GM12878 (cell line): Measurements from ENCODE around the gene ABHD6. TPM values are rescaled to one million over a fixed set of nuclear protein-coding genes. Genes with fewer than 3 reads are reported as not detected.

Experiments used
- ATAC-seq: fragments of 200-7000 bp; cut with Tn5 transposase; 3 replicates; pipeline ENCODE4 v1.9.1; 2020; ENCODE audit warnings: mild to moderate bottlenecking, moderate library complexity
- BruUV-seq: library from RNA; stranded (reverse); fragments of 400-500 nt; replicated peaks from 2 replicates; lab custom pipeline; 2021; lab: Mats Ljungman, UMichigan
- CTCF ChIA-PET: fragments of 300-600 bp; sonication (Branson Sonifier 250); formaldehyde crosslinking; extraction: SDS; loops from one replicate; lab custom pipeline; 2021; ENCODE audit warnings: inconsistent platforms; lab: Yijun Ruan, JAX
- POLR2A ChIA-PET: fragments of 350-600 bp; formaldehyde crosslinking; extraction: SDS; loops from one replicate; lab custom pipeline; 2021; ENCODE audit warnings: inconsistent platforms; lab: Charles Lee
- RAD21 ChIA-PET: fragments of 300-600 bp; sonication (Branson Sonifier 250); formaldehyde crosslinking; loops from one replicate; lab custom pipeline; 2023; ENCODE audit warnings: antibody characterized with exemption; ENCODE audit not compliant: unreplicated experiment; lab: Charles Lee
- SMC1A ChIA-PET: fragments of 300-600 bp; sonication (Branson Sonifier 250); formaldehyde crosslinking; loops from one replicate; lab custom pipeline; 2023; ENCODE audit not compliant: unreplicated experiment, uncharacterized antibody; lab: Charles Lee
- DNase-seq: peaks from one replicate; pipeline ENCODE4 v3.0.0-alpha.2; 2011; ENCODE audit warnings: low read depth, low spot score
- FAIRE-seq: peaks from 3 replicates; lab custom pipeline; 2011; peaks lifted over from hg19 to GRCh38; lab: Jason Lieb, UNC
- H2AFZ ChIP-seq: 2 replicates; pipeline ENCODE4 v1.6.0; 2011; ENCODE audit warnings: low read depth, low read length, control low read depth; ENCODE audit not compliant: control insufficient read depth
- H3K27ac ChIP-seq: 2 replicates; pipeline ENCODE4 v1.5.1; 2011; ENCODE audit warnings: control low read depth; ENCODE audit not compliant: control insufficient read depth, insufficient read depth
- H3K27me3 ChIP-seq, 2 experiments: replicated peaks in 1 of 2; 2 replicates each; pipeline versions ENCODE4 v1.6.0 to v1.6.1; 2011; ENCODE audit warnings: low read length in 1 of 2; ENCODE audit not compliant: control insufficient read depth in 2 of 2, insufficient read depth in 2 of 2
- H3K36me3 ChIP-seq, 2 experiments: 2 replicates each; pipeline ENCODE4 v1.5.1; 2011; ENCODE audit warnings: low read length in 1 of 2; ENCODE audit not compliant: control insufficient read depth in 2 of 2, insufficient read depth in 2 of 2
- H3K4me1 ChIP-seq: 2 replicates; pipeline ENCODE4 v1.6.1; 2011; ENCODE audit warnings: mild to moderate bottlenecking, low read length, moderate library complexity, mixed read lengths; ENCODE audit not compliant: control insufficient read depth, insufficient read depth
- H3K4me2 ChIP-seq: 2 replicates; pipeline ENCODE4 v1.6.0; 2011; ENCODE audit warnings: control low read depth; ENCODE audit not compliant: control insufficient read depth, insufficient read depth
- H3K4me3 ChIP-seq: fragments of 200-600 bp; sonication (generic); 2 replicates; pipeline ENCODE4 v1.5.1; 2016
- H3K79me2 ChIP-seq: 2 replicates; pipeline ENCODE4 v1.6.0; 2011; ENCODE audit warnings: low read length; ENCODE audit not compliant: control insufficient read depth, insufficient read depth
- H3K9ac ChIP-seq: 2 replicates; pipeline ENCODE4 v1.8.0; 2011; ENCODE audit warnings: low read length, control low read depth, mixed read lengths; ENCODE audit not compliant: control insufficient read depth, insufficient read depth
- H3K9me3 ChIP-seq: replicated peaks from 3 replicates; pipeline ENCODE4 v1.5.1; 2011; ENCODE audit warnings: mild to moderate bottlenecking, low read length; ENCODE audit not compliant: control insufficient read depth, insufficient read depth
- H4K20me1 ChIP-seq: 2 replicates; pipeline ENCODE4 v1.6.0; 2011; ENCODE audit not compliant: control insufficient read depth, insufficient read depth
- BCL11A ChIP-seq: IDR thresholded peaks from 2 replicates; pipeline ENCODE4 v1.6.1; 2011; ENCODE audit warnings: low read depth, low read length
- CEBPB ChIP-seq, 2 experiments: fragments of 150-350 bp in 1 of 2; IDR thresholded peaks; 2 replicates each; pipeline ENCODE4 v1.6.1; 2012 to 2014; ENCODE audit warnings: low read depth in 2 of 2, low read length in 2 of 2, borderline replicate concordance in 1 of 2, inconsistent platforms in 1 of 2
- FOS ChIP-seq: IDR thresholded peaks from 3 replicates; pipeline ENCODE4 v1.6.1; 2011; ENCODE audit warnings: borderline replicate concordance; ENCODE audit not compliant: insufficient read length; ENCODE audit errors: extremely low read depth
- HCFC1 ChIP-seq: fragments of 150-350 bp; IDR thresholded peaks from 2 replicates; pipeline ENCODE4 v1.6.1; 2014; ENCODE audit warnings: low read length
- MTA2 ChIP-seq: fragments of 450-650 bp; IDR thresholded peaks from 2 replicates; pipeline ENCODE4 v1.6.1; 2016; ENCODE audit warnings: low read depth, mild to moderate bottlenecking, moderate library complexity
- NR2F1 ChIP-seq: fragments of 450-650 bp; conservative IDR thresholded peaks from 2 replicates; pipeline ENCODE4 v1.6.1; 2017; ENCODE audit warnings: mild to moderate bottlenecking
- POLR2AphosphoS5 ChIP-seq: IDR thresholded peaks from 2 replicates; pipeline ENCODE4 v1.6.1; 2011; ENCODE audit warnings: mild to moderate bottlenecking, low read length, inconsistent platforms
- RAD51 ChIP-seq: fragments of 450-650 bp; IDR thresholded peaks from 2 replicates; pipeline ENCODE4 v1.6.1; 2016; ENCODE audit warnings: moderate library complexity, mild to moderate bottlenecking, inconsistent platforms
- RELA ChIP-seq: fragments of 450-650 bp; IDR thresholded peaks from 2 replicates; pipeline ENCODE4 v1.8.0; 2014; ENCODE audit warnings: borderline replicate concordance; ENCODE audit not compliant: partially characterized antibody
- WRNIP1 ChIP-seq: IDR thresholded peaks from 2 replicates; pipeline ENCODE4 v1.6.1; 2011; ENCODE audit warnings: low read depth, low read length, improper control_type of control experiment, borderline replicate concordance
- YY1 ChIP-seq: IDR thresholded peaks from 2 replicates; pipeline ENCODE4 v1.6.1; 2011; ENCODE audit warnings: low read depth, mild to moderate bottlenecking, low read length
- WGBS: methylation state at CpG from one replicate; pipeline ENCODE4 v1.1.6; 2016; ENCODE audit warnings: low lambda C conversion rate; ENCODE audit not compliant: insufficient replicate concordance, insufficient coverage; ENCODE audit errors: missing lambda C conversion rate; 5-methylcytosine and 5-hydroxymethylcytosine counted together
- in situ Hi-C: fragments of 300-500 bp; cut with MboI; formaldehyde crosslinking; loops from 9 replicates; pipeline ENCODE4 v1.14.3; 2018; ENCODE audit warnings: mixed read lengths
- intact Hi-C: fragments of 100-400 bp; cut with micrococcal nuclease; formaldehyde crosslinking; loops from one replicate; pipeline ENCODE4 v1.14.2; 2022; ENCODE audit not compliant: unreplicated experiment
- polyA plus RNA-seq, 11 experiments: library from polyadenylated mRNA; depleted of rRNA in 4 of 11; unstranded in 6 of 11; stranded (reverse) in 5 of 11; fragments of >200 nt; fragmentation: Nextera tagmentation in 4 of 11; fragmentation: Illumina TruSeq in 1 of 11; extraction: Ambion mirVana in 4 of 11; extraction: Trizol in 1 of 11; gene quantifications; 1 replicate in 1 of 11; 2 replicates in 10 of 11; pipeline versions ENCODE4 v1.2.1 to v1.2.3, GENCODE V29; 2011 to 2016; ENCODE audit warnings: inconsistent platforms in 2 of 11, missing spikeins in 2 of 11, low read depth in 1 of 11
- total RNA-seq, 4 experiments: library from RNA; depleted of rRNA in 3 of 4; stranded (reverse); fragments of >200 nt in 3 of 4; fragmentation: Illumina TruSeq in 1 of 4; extraction: Trizol in 1 of 4; gene quantifications; 2 replicates each; pipeline versions ENCODE4 v1.2.1 to v1.2.3, GENCODE V29; 2013 to 2021
- TF ChIP-seq, protein P1 (sequence below): fragments of 450-650 bp; IDR thresholded peaks from 2 replicates; pipeline ENCODE4 v1.6.1; 2017; ENCODE audit warnings: mild to moderate bottlenecking, moderate library complexity
- TF ChIP-seq, protein P2 (sequence below): IDR thresholded peaks from 2 replicates; pipeline ENCODE4 v1.6.1; 2012; ENCODE audit warnings: low read depth, low read length, improper control_type of control experiment
- TF ChIP-seq, protein P3 (sequence below): fragments of 450-650 bp; IDR thresholded peaks from 2 replicates; pipeline ENCODE4 v1.6.1; 2018; ENCODE audit warnings: borderline replicate concordance, mild to moderate bottlenecking; ENCODE audit not compliant: partially characterized antibody
- TF ChIP-seq, protein P4 (sequence below): fragments of 450-650 bp; IDR thresholded peaks from 2 replicates; pipeline ENCODE4 v1.6.1; 2014; ENCODE audit warnings: mild to moderate bottlenecking

The ABHD6 gene
- total and polyA plus RNA-seq, 10 of the 15 experiments (the other 5 are each of a cell fraction or from before 2014, with no cell fraction given), result 1.4 to 33.2 (median 3.2) TPM

DNA sequence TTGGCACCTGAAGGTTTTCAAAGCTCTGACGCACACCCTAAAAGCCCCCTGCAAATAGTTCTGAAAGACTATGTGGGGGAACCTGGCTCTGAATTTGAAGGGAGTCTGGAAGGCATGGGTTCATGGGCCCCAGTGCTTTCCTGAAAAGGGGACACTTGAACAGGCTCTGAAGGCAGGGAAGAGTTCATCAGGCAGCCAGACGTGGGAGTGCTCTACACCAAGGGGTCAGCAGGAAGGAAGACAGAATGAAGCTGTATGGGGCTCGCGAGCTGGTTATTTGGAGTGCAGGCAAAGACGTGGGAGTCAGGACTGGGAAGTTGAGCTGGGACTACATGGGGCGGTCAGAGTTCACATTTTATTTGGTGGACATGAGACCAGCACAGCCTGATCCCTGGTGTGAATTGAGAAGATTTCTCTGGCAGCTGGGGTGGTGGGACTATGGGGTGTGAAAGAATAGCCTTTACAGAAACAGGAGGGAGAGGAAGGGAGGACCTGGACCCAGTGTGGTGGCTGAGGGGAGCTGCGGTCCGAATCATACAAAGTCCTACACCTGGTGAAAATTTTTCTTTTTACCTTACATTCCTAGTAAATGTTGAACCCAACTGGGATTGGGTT, 12.6 kb downstream of the ABHD6 start:
- CTCF ChIA-PET, result interaction anchor here (0.8 to 2.6 kb wide), 6 partner anchors 10 to 56 kb away, joined by 3 to 8 read pairs (median 4); partner anchors contain the start of genes ABHD6, HTD2 and RPP14
- intact Hi-C loops, result no loop called here
- TF ChIP-seq, protein P1, sequence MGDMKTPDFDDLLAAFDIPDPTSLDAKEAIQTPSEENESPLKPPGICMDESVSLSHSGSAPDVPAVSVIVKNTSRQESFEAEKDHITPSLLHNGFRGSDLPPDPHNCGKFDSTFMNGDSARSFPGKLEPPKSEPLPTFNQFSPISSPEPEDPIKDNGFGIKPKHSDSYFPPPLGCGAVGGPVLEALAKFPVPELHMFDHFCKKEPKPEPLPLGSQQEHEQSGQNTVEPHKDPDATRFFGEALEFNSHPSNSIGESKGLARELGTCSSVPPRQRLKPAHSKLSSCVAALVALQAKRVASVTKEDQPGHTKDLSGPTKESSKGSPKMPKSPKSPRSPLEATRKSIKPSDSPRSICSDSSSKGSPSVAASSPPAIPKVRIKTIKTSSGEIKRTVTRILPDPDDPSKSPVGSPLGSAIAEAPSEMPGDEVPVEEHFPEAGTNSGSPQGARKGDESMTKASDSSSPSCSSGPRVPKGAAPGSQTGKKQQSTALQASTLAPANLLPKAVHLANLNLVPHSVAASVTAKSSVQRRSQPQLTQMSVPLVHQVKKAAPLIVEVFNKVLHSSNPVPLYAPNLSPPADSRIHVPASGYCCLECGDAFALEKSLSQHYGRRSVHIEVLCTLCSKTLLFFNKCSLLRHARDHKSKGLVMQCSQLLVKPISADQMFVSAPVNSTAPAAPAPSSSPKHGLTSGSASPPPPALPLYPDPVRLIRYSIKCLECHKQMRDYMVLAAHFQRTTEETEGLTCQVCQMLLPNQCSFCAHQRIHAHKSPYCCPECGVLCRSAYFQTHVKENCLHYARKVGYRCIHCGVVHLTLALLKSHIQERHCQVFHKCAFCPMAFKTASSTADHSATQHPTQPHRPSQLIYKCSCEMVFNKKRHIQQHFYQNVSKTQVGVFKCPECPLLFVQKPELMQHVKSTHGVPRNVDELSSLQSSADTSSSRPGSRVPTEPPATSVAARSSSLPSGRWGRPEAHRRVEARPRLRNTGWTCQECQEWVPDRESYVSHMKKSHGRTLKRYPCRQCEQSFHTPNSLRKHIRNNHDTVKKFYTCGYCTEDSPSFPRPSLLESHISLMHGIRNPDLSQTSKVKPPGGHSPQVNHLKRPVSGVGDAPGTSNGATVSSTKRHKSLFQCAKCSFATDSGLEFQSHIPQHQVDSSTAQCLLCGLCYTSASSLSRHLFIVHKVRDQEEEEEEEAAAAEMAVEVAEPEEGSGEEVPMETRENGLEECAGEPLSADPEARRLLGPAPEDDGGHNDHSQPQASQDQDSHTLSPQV, result no peak
- TF ChIP-seq HCFC1 (no peak), NR2F1 (no peak), FOS (no peak), RAD51 (no peak), WRNIP1 (no peak), YY1 (no peak), BCL11A (no peak), CEBPB (IDR thresholded peaks at IDR 0.05; ENCODE audit: borderline replicate concordance in 1 of 2, low read depth in 2 of 2, low read length in 2 of 2) (no peak), POLR2AphosphoS5 (no peak), MTA2 (no peak), RELA (no peak)
- TF ChIP-seq, protein P2, sequence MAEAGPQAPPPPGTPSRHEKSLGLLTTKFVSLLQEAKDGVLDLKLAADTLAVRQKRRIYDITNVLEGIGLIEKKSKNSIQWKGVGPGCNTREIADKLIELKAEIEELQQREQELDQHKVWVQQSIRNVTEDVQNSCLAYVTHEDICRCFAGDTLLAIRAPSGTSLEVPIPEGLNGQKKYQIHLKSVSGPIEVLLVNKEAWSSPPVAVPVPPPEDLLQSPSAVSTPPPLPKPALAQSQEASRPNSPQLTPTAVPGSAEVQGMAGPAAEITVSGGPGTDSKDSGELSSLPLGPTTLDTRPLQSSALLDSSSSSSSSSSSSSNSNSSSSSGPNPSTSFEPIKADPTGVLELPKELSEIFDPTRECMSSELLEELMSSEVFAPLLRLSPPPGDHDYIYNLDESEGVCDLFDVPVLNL, result no peak
- TF ChIP-seq, protein P3, sequence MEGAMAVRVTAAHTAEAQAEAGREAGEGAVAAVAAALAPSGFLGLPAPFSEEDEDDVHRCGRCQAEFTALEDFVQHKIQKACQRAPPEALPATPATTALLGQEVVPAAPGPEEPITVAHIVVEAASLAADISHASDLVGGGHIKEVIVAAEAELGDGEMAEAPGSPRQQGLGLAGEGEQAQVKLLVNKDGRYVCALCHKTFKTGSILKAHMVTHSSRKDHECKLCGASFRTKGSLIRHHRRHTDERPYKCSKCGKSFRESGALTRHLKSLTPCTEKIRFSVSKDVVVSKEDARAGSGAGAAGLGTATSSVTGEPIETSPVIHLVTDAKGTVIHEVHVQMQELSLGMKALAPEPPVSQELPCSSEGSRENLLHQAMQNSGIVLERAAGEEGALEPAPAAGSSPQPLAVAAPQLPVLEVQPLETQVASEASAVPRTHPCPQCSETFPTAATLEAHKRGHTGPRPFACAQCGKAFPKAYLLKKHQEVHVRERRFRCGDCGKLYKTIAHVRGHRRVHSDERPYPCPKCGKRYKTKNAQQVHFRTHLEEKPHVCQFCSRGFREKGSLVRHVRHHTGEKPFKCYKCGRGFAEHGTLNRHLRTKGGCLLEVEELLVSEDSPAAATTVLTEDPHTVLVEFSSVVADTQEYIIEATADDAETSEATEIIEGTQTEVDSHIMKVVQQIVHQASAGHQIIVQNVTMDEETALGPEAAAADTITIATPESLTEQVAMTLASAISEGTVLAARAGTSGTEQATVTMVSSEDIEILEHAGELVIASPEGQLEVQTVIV, result no peak
- TF ChIP-seq, protein P4, sequence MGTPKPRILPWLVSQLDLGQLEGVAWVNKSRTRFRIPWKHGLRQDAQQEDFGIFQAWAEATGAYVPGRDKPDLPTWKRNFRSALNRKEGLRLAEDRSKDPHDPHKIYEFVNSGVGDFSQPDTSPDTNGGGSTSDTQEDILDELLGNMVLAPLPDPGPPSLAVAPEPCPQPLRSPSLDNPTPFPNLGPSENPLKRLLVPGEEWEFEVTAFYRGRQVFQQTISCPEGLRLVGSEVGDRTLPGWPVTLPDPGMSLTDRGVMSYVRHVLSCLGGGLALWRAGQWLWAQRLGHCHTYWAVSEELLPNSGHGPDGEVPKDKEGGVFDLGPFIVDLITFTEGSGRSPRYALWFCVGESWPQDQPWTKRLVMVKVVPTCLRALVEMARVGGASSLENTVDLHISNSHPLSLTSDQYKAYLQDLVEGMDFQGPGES, result no peak

More for the DNA sequence above, 12.6 kb downstream of the ABHD6 start:
- WGBS, result 81% methylated on average over 8 of the region's 8 CpGs
- ChIA-PET SMC1A (interaction anchor here (0.7 to 3.4 kb wide), 7 partner anchors 11 to 62 kb away, joined by 3 to 16 read pairs (median 4); partner anchors contain the start of gene ABHD6), RAD21 (interaction anchor here (0.6 to 1.7 kb wide), 6 partner anchors 12 to 1553 kb away, joined by 3 to 7 read pairs (median 4); partner anchors contain the start of gene ABHD6), POLR2A (interaction anchor here (0.8 to 1.3 kb wide), 4 partner anchors 14 to 54 kb away, joined by 3 to 6 read pairs (median 4); no protein-coding TSS in a partner anchor)
- Histone ChIP-seq H3K27ac (no peak overlapping the region), H3K4me3 (no peak overlapping the region), H4K20me1 (no peaks in the 10 kb centered on the region), H2AFZ (no peak overlapping the region), H3K4me2 (no peak overlapping the region), H3K9ac (no peak overlapping the region), H3K9me3 (no peaks in the 10 kb centered on the region), H3K79me2 (no peaks in the 10 kb centered on the region), H3K27me3 (no peaks in the 10 kb centered on the region), H3K4me1 (peaks cover 9% of the 10 kb centered on the region), H3K36me3 (no peaks in the 10 kb centered on the region; a peak in 1 of 4 replicates)
- DNase-seq (no peak), FAIRE-seq (no peak), ATAC-seq (no peak)
- no TSS peak for BruUV-seq
- in situ Hi-C loops, result no loop called here
